ENCODE results near the gene SPAG6.
"Not testable (repeated sequence)": the region's sequence is repeated elsewhere in the genome, so short reads cannot be mapped to it uniquely, and the experiment has no call there.

The SPAG6 gene

DNA sequence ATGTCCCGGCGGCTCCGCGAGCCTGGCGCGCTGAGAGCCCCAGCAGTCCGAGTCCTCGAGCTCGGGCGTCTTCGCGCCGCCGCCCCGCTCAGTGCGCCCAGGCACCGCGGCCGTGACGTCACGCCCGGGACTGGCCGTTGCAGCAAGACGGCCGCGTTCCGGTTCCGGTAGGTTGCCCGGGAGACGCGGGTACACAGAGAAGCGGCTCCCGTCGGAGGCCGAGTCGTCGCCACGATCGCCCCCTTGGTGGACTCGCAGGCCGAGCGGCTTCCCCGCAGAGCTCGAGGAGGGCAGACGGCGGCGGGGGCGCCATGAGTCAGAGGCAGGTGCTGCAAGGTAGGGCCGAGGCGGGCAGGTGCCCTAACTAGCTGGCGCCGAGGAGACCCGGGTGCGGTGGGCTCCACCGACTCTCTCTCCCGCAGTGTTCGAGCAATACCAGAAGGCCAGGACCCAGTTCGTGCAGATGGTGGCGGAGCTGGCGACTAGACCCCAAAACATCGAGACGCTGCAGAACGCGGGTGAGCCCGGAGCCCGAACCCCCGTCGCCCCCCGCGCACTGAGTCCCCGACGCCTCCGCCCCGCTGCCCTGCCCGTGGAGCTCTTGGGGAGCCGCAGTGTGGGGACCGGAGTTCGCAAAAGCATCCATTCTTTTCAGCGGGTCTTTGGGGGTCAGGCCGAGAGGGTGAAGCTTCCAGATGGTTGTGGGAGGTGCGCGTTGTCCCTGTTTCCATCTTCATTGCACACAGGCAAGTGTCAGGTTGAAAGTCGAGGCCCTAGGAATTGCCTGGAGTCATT is at the start of gene SPAG6:
Gene SPAG6, plus strand, starts transcription at position 196 of the 795 bp plus-strand sequence. Its CDS starts 116 bp downstream, at position 312.
- DNase-seq (ENCODE audit: low read depth in 3 of 3, low spot score in 1 of 3): no peak

DNA sequence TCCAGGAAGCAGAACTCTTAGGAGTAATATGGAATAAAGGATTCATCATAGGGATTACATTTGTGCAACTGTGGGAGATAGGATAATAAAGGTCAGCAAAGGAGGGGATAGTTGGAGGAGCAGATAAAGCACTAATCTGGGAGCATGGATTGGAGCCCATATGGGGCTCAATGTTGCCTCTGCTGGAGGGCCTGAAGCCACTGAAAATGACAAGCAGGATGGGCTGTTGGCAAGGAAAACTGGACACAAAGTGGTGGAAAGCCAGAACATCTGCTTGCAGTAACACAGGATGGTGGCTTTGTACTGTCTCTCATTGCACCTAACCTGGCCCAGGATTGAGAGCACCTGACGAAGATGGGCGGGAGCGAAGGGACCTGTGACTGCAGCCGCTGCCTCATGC is 44.1 kb upstream of the SPAG6 start:
- DNase-seq (ENCODE audit: low read depth in 3 of 3, low spot score in 1 of 3): no peak

DNA sequence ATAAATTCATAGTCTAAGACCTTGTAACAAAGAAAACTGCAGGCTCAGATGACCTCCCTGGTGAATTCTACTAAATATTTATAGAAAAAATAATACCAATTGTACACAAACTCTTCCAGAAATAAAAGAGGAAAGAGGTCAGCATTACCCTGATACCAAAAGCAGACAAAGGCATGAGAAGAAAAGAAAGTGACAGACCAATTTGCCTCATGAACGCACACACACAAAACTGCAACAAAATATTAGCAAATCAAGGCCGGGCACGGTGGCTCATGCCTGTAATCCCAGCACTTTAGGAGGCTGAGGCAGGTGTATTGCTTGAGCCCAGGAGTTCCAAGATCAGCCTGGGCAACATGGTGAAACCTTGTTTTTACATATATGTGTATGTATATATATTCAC is 41.8 kb upstream of the SPAG6 start:
- no peak for DNase-seq (ENCODE audit: low read depth in 3 of 3, low spot score in 1 of 3)

DNA sequence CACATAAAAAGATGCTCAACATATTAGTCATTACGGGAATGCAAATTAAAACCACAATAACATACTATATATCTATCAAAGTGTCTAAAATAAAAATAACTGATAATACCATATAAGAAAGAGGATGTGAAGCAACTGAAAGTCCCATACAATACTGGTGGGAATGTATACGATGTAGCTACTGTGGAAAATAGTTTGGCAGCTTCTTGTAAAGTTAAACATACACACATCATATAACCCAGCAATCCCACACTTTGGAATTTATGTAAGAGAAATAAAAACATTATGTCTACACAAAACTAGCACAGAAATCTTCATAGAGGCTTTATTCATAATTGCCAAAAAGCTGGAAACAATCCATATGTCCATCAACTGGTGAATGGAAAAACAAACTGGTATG is 39.6 kb upstream of the SPAG6 start:
- DNase-seq (ENCODE audit: low read depth in 3 of 3, low spot score in 1 of 3): no peak

DNA sequence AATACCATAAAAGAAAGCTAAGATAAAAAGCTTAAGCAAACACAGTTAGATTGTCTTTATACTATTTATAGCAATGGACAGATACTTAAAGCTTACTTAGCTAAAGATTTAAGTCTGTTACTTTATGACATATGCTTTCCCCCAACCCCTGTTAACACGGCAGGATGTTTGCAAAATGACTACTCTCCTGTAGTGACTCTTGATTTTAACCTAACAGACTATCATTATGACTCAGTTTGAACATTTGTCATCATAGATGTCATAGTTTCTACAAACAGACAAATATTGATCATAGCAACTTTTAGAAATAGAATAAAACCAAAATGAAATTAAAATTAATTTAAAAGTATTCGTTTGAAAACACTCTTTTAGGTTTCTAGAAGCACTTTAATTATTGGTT is 36.9 kb upstream of the SPAG6 start:
- no peak for DNase-seq (ENCODE audit: low read depth in 3 of 3, low spot score in 1 of 3)

DNA sequence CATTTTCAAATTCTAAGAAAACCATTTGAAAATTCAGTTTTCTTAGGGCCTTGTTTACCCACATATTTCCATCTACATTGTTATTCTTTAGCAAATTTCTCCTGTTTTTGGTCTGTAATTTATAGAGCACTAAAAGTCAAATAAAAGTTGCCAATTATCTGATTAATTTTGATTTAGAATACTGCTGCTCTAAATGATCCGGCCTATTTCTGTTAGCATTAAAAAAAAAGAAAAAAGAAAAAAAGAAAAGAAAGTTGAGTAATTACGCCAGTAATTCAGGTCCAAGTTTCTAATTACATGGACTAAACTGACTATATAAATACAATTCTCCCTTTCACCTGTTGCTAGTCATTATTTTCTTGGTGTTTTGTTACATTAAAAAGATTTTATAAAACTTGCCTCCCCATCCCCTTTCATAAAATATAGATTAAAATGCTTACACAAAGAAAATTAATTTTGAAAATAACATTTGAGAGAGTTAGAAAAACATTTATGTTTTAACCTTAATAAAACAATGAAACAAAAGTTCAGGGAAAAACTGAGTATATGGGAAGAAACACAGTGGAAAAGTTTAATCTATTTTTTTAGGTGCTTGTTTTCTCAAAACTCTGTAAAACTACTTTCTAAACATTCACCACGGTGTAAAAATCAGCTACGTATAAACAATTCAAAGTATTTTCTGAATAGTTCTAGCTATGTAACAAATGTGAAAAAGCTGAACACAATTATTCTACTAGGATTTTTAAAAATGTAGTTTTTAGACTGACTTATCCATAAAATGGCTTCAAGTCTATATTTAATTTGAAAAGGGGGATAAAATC is 35.9 kb upstream of the SPAG6 start:
- DNase-seq (ENCODE audit: low read depth in 3 of 3, low spot score in 1 of 3): no peak

DNA sequence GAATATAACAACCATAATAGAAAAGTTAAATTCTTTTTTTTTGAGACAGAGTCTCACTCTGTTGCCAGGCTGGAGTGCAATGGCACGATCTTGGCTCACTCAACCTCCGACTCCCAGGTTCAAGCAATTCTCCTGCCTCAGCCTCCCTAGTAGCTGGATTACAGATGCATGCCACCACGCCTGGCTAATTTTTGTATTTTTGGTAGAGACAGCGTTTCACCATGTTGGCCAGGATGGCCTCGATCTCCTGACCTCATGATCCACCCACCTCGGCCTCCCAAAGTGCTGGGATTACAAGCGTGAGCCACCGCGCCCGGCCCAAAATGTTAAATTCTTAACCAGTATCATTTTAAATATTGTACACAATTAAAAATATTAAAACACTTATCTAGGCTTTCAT is 35.3 kb upstream of the SPAG6 start:
- not testable (repeated sequence) for DNase-seq (ENCODE audit: low read depth in 3 of 3, low spot score in 1 of 3)

DNA sequence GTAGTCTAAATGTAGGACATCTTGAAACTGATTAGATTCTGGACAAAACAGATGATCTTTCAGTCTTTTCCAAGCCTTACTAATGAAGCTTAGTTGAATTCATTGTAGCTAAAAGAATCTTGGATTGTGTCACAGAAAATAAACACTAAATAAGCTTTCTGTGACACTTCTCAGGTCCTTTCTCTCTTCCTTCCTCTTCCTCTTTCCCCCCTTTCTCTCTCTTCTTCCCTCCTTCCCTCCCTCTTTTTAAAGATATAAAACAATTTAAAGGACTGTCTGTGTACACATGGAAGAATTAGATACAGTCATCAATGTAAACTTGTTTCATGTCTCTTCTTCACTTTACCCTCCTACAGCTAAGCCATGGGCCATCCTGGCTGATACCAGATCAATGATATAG is 34.4 kb upstream of the SPAG6 start:
- DNase-seq (ENCODE audit: low read depth in 3 of 3, low spot score in 1 of 3): no peak

DNA sequence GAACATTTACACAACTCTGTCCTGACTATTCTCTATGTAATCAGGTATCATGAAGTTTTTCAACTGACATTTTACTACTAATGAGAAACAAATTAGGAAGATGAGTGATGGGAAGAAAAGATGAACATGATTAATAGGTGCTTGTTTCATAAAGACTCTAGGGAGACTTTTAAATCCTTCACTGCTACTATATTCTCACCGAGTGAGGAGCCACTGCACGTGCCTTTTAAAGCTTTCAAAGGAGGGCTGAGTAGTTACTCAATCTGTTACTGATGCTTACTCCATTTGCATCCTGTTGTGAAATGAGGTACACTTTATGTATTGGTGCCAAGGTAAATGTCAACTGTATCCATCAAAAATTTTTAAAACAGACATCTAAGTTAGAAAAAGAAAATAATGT is 30.4 kb upstream of the SPAG6 start:
- DNase-seq (ENCODE audit: low read depth in 3 of 3, low spot score in 1 of 3): no peak

DNA sequence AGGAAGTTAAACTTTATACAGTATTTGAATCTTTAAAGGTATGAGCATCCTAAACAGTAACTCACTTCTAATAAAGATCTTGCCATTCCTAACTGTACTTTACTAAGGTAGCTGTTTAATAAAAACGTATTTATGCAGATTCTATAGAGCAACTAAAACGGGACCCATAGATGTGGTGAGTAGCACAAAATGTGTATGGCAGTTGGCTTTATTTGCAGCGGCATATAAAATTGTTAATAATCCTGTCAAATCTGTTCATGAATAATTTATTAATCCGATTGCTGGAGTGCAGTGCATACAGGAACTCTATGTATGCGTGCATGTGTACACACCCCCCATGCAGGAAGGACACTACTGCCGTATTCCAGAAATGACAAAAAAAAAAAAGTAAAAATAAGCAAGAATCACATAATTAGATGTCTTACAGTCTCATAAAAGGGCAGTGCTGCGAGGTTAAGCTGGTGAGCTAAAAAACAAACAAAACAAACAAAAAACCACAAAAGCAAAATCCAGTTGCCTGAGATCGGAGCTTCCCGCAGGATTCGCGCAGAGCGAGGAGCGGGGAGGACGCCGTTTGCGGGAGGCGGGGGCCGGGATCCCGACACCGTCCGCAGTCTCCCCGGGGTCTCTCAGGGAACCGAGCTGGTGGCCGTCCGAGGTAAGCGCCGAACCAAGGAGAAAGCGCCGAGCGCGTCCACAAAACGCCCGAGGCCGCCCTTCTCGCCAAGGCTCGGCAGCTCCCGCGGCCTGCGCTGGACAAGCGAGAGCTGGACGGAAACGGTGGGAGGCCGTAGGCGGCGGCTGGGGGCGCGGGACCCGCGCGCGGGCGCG is 29.6 kb upstream of the SPAG6 start:
- DNase-seq (ENCODE audit: low read depth in 3 of 3, low spot score in 1 of 3): no peak

DNA sequence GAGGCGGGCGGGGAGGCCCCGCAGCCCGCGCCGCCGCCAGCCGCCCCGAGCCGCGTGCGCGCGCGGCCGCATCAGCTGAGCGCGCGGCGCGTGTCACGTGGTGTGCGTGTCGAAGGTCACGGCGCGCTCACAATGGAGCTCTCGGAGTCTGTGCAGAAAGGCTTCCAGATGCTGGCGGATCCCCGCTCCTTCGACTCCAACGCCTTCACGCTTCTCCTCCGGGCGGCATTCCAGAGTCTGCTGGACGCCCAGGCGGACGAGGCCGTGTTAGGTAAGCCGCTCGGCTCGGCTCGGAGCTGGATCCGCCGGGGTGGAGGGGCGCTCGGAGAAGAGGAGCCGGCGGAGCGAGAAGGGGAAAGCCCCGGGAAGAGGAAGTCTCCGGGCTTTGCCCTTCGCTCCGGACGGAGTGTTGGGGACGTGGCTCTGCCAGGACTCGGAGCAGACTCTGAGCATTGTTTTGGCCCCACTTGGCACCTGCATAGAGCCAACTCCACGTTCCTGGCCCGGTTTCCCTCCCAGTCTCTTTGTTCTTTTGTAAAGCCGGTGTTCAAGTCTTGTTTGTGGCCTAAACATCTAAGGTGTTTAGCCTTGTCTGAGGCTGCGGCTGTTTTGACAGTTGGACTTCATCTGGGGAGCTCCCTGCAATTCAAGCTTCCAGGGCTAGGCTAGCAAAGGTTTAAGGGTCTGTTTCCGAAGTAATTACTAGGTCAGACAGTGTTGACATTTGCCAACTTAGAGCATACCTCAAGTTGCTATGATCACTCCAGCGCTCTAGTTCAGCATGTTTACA is 28.8 kb upstream of the SPAG6 start, which contains the start of gene COMMD3:
Gene COMMD3, plus strand, starts transcription at position 103 of the 790 bp plus-strand sequence. Its CDS starts 30 bp downstream, at position 133.
- peak in 2 of 3 donors; percentile 60 to 67 for DNase-seq (ENCODE audit: low read depth in 3 of 3, low spot score in 1 of 3)

DNA sequence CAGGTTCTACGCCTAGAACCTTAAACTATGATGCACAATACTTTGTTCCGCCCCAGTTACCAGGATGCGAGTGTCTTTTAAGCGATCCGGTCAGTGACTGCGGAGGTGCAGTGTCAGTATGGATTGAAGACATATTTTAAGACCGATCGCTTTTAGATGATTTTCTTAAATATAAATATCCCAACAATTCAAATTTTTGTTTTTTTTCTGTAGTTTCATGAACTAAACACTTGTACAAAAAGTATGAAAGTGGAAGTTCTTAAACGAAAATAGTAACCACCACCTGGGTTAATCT is 28.3 kb upstream of the SPAG6 start:
- DNase-seq (ENCODE audit: low read depth in 3 of 3, low spot score in 1 of 3): no peak

DNA sequence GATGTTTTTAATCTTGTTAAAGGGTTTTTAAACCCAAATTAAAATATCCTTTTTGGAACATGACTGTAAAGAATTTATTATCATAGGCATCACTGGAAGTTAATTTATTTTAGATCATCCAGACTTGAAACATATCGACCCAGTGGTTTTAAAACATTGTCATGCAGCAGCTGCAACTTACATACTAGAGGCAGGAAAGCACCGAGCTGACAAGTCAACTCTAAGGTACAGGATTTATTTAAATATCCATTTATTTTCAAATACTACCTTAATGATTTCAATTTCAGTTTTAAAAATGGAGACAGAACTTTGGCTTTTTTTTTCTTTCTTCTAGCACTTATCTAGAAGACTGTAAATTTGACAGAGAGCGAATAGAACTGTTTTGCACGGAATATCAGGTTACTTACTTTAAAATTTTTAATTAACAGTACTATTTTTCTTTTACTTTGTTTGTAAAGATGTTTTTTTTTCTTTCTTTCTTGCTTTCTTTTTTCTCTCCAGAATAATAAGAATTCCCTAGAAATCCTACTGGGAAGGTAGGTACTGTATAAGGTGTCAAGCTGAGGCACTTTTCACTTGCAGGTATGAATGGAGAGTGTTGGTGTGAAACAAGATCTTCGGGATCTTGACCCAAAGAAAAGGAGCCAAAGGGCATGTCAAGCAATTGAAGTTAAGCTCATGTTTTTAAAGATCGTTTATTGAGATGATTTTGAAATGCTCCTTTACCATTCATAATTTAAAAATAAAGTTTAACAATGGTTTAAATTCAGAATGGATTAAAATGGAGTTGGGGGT is 27.3 kb upstream of the SPAG6 start:
- no peak for DNase-seq (ENCODE audit: low read depth in 3 of 3, low spot score in 1 of 3)

DNA sequence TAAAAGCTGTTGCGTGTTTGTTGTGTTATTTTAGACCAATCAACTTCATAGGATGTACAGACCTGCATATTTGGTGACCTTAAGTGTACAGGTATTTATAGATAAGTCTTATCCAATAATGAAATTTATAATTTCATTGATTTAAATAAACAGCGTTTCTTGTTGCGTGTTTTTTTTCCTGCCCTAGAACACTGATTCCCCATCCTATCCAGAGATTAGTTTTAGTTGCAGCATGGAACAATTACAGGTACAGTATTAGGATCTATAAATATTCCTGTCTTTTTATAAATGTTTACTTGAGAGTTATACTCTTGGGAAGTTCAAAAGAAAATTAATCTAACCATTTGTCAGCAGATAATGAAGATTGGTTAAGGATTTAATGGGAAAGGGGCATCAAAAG is 26.5 kb upstream of the SPAG6 start:
- no peak for DNase-seq (ENCODE audit: low read depth in 3 of 3, low spot score in 1 of 3)

DNA sequence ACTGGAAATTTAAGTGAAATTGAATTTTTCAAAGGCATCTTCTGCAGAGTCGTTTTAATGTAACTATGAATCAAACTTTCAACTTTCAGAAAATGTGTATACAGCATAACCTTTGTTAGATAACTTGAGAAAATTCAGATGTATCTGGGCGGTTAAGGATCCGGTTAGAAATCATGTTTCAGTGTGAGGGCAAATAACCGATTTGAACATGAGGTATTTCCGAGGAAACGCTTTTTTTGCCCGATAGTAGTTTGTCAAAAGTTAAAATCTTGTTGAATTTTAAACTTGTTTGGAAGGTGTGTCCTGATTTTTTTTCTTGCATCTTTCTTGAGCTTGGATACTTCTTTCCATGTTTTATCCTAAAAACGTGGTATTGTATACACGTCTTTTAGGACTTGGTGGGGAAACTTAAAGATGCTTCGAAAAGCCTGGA is 25.7 kb upstream of the SPAG6 start:
- no peak for DNase-seq (ENCODE audit: low read depth in 3 of 3, low spot score in 1 of 3)

DNA sequence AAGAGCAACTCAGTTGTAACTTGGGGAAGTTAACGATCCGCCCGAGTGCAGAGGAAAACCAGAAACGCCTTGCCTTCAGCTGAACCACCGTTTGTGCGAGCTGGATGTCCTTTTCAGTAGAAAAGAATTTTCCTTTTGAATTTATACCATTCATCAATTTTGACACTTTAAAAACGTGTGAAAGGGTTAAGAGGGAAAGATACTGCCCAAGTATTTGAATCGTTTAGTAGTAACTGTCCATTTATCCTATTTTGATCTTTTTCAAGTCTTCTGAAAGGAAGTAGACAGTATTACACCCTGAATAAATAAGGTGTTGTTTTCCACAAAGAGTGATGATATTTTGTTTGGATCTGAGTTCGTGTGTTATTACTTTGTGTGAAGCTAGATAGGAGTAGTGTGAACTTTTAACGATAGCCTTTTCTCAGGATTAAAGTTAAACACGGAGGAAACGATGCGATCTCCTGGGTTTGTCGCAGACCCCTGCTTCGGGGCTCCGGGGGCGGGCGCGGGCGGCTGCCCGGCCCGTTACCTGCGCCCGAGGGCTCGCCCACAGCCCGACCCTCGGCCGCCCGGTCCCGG is 25.2 kb upstream of the SPAG6 start:
- DNase-seq (ENCODE audit: low read depth in 3 of 3, low spot score in 1 of 3): no peak

DNA sequence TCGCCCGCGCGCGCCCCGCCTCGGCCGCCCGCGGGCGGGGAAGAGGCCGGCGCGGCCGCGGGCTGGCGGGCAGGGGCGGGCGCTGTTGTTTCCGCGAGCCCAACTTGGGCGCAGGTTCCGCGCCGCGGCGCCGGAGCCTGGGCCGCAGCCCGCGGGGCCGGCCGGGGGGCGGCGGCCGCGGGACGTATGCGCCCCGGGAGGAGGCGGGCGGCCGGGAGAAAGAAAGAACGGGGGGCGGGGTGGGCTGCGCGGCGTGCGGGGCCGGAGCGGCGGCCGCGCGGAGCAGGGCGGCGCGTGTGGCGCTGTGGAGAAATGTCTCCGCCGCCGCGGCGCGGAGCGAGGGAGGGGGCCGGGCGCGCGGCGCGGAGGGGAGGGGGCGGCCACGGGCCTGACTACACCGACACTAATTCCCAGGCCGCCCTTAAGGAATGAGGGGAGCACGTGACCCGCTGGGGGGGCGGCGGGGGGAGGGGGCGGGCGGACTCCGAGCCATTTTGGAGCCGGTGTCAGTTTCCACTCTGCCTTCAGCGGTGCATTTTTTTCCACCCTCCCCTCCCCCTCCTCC is 24.6 kb upstream of the SPAG6 start, which contains the start of gene BMI1:
Gene BMI1, plus strand, starts transcription at position 509 of the 565 bp plus-strand sequence. CDS start 5,351 bp downstream, outside the sequence.
- DNase-seq (ENCODE audit: low read depth in 3 of 3, low spot score in 1 of 3): peak in 1 of 3 donors; percentile 47

DNA sequence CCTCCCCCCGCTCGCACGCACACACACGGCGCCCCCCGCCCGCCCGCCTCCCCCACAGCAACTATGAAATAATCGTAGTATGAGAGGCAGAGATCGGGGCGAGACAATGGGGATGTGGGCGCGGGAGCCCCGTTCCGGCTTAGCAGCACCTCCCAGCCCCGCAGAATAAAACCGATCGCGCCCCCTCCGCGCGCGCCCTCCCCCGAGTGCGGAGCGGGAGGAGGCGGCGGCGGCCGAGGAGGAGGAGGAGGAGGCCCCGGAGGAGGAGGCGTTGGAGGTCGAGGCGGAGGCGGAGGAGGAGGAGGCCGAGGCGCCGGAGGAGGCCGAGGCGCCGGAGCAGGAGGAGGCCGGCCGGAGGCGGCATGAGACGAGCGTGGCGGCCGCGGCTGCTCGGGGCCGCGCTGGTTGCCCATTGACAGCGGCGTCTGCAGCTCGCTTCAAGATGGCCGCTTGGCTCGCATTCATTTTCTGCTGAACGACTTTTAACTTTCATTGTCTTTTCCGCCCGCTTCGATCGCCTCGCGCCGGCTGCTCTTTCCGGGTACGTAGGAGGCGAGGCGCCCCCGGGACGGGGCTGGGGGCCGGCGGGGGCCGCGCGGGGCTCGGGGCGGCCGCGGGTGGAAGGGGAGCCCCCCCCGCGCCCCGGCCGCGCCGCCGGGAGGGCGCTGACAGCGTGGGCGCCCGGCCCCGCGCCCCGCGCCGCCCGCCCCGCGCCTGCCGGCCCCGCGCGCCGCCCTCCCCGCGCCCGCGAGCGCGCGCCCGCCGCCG is 24.0 kb upstream of the SPAG6 start:
- DNase-seq (ENCODE audit: low read depth in 3 of 3, low spot score in 1 of 3): peak in 2 of 3 donors; percentile 44 to 58
